HepG2 (cell line): ENCODE measurements around the gene C14orf132. TPM values are rescaled to one million over a fixed set of nuclear protein-coding genes. Genes with fewer than 3 reads are reported as not detected.
A peak's percentile ranks its signal among the peaks of the same experiment; 100 is the strongest.

Source experiments
- ATAC-seq: fragments of 200-7000 bp; cut with Tn5 transposase; 3 replicates; pipeline ENCODE4 v1.9.1; 2020; ENCODE audit warnings: mild to moderate bottlenecking, moderate library complexity
- BruUV-seq: library from RNA; stranded (reverse); fragments of 400-500 nt; replicated peaks from 2 replicates; lab custom pipeline; 2021; lab: Mats Ljungman, UMichigan
- CTCF ChIA-PET: fragments of 300-600 bp; formaldehyde crosslinking; extraction: SDS; loops from one replicate; lab custom pipeline; 2021; ENCODE audit warnings: low total read pairs, inconsistent platforms, low intra/inter-chr PET ratio; lab: Yijun Ruan, JAX
- POLR2A ChIA-PET: fragments of 350-600 bp; sonication (Branson Sonifier 250); formaldehyde crosslinking; loops from one replicate; lab custom pipeline; 2020; ENCODE audit warnings: antibody characterized with exemption, inconsistent platforms; lab: Yijun Ruan, JAX
- DNase-seq: peaks from one replicate; pipeline ENCODE4 v3.0.0-alpha.2; 2015; ENCODE audit warnings: low spot score
- FAIRE-seq: peaks from 3 replicates; lab custom pipeline; 2011; peaks lifted over from hg19 to GRCh38; lab: Jason Lieb, UNC
- H2AFZ ChIP-seq: one replicate; pipeline ENCODE4 v1.6.1; 2011; ENCODE audit warnings: low read length, inconsistent platforms
- H3K27ac ChIP-seq: fragments of 300-600 bp; 3 replicates; pipeline ENCODE4 v1.8.0; 2011; ENCODE audit warnings: mixed run types, mild to moderate bottlenecking, mixed read lengths, low read length, inconsistent platforms; ENCODE audit not compliant: insufficient read depth; ENCODE audit errors: extremely low read length
- H3K27me3 ChIP-seq, 2 experiments: fragments of 200-600 bp in 1 of 2; 2 replicates in 1 of 2; 3 replicates in 1 of 2; pipeline versions ENCODE4 v1.6.0 to v1.8.0; 2011; ENCODE audit warnings: low read length in 2 of 2, mild to moderate bottlenecking in 2 of 2, moderate library complexity in 2 of 2, inconsistent platforms in 1 of 2; ENCODE audit not compliant: insufficient read depth in 2 of 2, control insufficient read depth in 1 of 2
- H3K36me3 ChIP-seq, 2 experiments: fragments of 200-600 bp in 1 of 2; replicated peaks in 1 of 2; 2 replicates in 1 of 2; 3 replicates in 1 of 2; pipeline versions ENCODE4 v1.5.1 to v1.8.0; 2011; ENCODE audit warnings: low read length in 2 of 2, inconsistent platforms in 1 of 2; ENCODE audit not compliant: insufficient read depth in 2 of 2, control insufficient read depth in 1 of 2
- H3K4me1 ChIP-seq: 2 replicates; pipeline ENCODE4 v1.5.1; 2012; ENCODE audit warnings: low read length, inconsistent platforms; ENCODE audit not compliant: insufficient read depth
- H3K4me2 ChIP-seq: 2 replicates; pipeline ENCODE4 v1.6.0; 2011; ENCODE audit warnings: low read depth, low read length, inconsistent platforms
- H3K4me3 ChIP-seq, 3 experiments: fragments of 200-600 bp in 1 of 3; sonication (generic), shearing (Covaris generic) in 1 of 3; replicated peaks in 1 of 3; 2 replicates each; pipeline ENCODE4 v1.5.1; 2011 to 2016; ENCODE audit warnings: low read length in 3 of 3, inconsistent platforms in 2 of 3, low read depth in 2 of 3, mild to moderate bottlenecking in 2 of 3, control low read depth in 1 of 3, mixed read lengths in 1 of 3; ENCODE audit not compliant: insufficient read depth in 1 of 3
- H3K79me2 ChIP-seq: one replicate; pipeline ENCODE4 v1.6.1; 2011; ENCODE audit warnings: low read length, inconsistent platforms; ENCODE audit not compliant: insufficient read depth
- H3K9ac ChIP-seq: 2 replicates; pipeline ENCODE4 v1.6.0; 2011; ENCODE audit warnings: mild to moderate bottlenecking, low read depth, low read length, inconsistent platforms; ENCODE audit not compliant: insufficient read depth
- H3K9me3 ChIP-seq: 2 replicates; pipeline ENCODE4 v1.5.1; 2012; ENCODE audit warnings: mild to moderate bottlenecking, low read length
- H4K20me1 ChIP-seq: 2 replicates; pipeline ENCODE4 v1.6.0; 2011; ENCODE audit warnings: inconsistent platforms, mild to moderate bottlenecking, low read length, moderate library complexity; ENCODE audit not compliant: insufficient read depth
- CENPT ChIP-seq: sonication (generic); formaldehyde crosslinking; IDR thresholded peaks from 2 replicates; pipeline ENCODE4 v1.8.0; 2022; ENCODE audit warnings: low read depth, mild to moderate bottlenecking, moderate library complexity, missing genetic modification reagents
- KLF16 ChIP-seq, 2 experiments: sonication (generic) in 1 of 2; formaldehyde crosslinking in 1 of 2; IDR thresholded peaks; 2 replicates each; pipeline versions ENCODE4 v1.6.1 to v1.8.0; 2016 to 2023; ENCODE audit warnings: missing genetic modification reagents in 2 of 2, missing compliant biosample characterization in 1 of 2
- STAG1 ChIP-seq: sonication (generic); formaldehyde crosslinking; IDR thresholded peaks from 2 replicates; pipeline ENCODE4 v1.4.0; 2020; ENCODE audit warnings: missing genetic modification reagents
- TOE1 ChIP-seq: sonication (generic); formaldehyde crosslinking; IDR thresholded peaks from 2 replicates; pipeline ENCODE4 v1.4.0; 2020; ENCODE audit warnings: mild to moderate bottlenecking, missing genetic modification reagents
- ZKSCAN5 ChIP-seq: sonication (generic); formaldehyde crosslinking; IDR thresholded peaks from 2 replicates; pipeline ENCODE4 v1.5.1; 2020; ENCODE audit warnings: mild to moderate bottlenecking, missing genetic modification reagents
- ZMYM4 ChIP-seq: sonication (generic); formaldehyde crosslinking; IDR thresholded peaks from 2 replicates; pipeline ENCODE4 v1.8.1; 2023; ENCODE audit warnings: mild to moderate bottlenecking, missing genetic modification reagents
- WGBS: methylation state at CpG from one replicate; pipeline ENCODE4 v1.1.6; 2017; ENCODE audit warnings: low lambda C conversion rate; 5-methylcytosine and 5-hydroxymethylcytosine counted together
- in situ Hi-C: cut with HindIII; loops from 2 replicates; pipeline ENCODE4 v1.10.0; 2017; ENCODE audit warnings: low pct_unique_long_range_greater_than_20kb; ENCODE audit not compliant: extremely low pct_ligation_motif_present
- intact Hi-C: fragments of 100-400 bp; cut with micrococcal nuclease; formaldehyde crosslinking; loops from one replicate; pipeline ENCODE4 v1.10.0; 2022; ENCODE audit not compliant: unreplicated experiment
- polyA plus RNA-seq, 8 experiments: library from polyadenylated mRNA; depleted of rRNA in 3 of 8; stranded (reverse) in 7 of 8; unstranded in 1 of 8; fragments of >200 nt; fragmentation: Illumina TruSeq in 4 of 8; extraction: Trizol in 4 of 8; gene quantifications; 2 replicates each; pipeline versions ENCODE4 v1.2.1 to v1.2.3, GENCODE V29; 2011 to 2016; ENCODE audit warnings: low read depth in 4 of 8, missing spikeins in 1 of 8, mixed read lengths in 1 of 8; ENCODE audit not compliant: insufficient read depth in 1 of 8
- total RNA-seq, 5 experiments: library from RNA; depleted of rRNA; stranded (reverse); fragments of >200 nt; fragmentation: Illumina TruSeq; extraction: Trizol; gene quantifications; 2 replicates each; pipeline ENCODE4 v1.2.3, GENCODE V29; 2016; ENCODE audit warnings: low read depth in 1 of 5
- TF ChIP-seq, protein P1 (sequence below): sonication (generic); formaldehyde crosslinking; IDR thresholded peaks from 2 replicates; pipeline ENCODE4 v1.5.0; 2020; ENCODE audit warnings: mild to moderate bottlenecking, missing genetic modification reagents, moderate library complexity
- TF ChIP-seq, protein P2 (sequence below): IDR thresholded peaks from 2 replicates; pipeline ENCODE4 v1.6.1; 2018; ENCODE audit warnings: missing genetic modification reagents

C14orf132 gene
- total and polyA plus RNA-seq, 2 of the 13 experiments (the other 11 are each of a cell fraction or from before 2014, with no cell fraction given): 0.13 to 0.15 TPM

DNA sequence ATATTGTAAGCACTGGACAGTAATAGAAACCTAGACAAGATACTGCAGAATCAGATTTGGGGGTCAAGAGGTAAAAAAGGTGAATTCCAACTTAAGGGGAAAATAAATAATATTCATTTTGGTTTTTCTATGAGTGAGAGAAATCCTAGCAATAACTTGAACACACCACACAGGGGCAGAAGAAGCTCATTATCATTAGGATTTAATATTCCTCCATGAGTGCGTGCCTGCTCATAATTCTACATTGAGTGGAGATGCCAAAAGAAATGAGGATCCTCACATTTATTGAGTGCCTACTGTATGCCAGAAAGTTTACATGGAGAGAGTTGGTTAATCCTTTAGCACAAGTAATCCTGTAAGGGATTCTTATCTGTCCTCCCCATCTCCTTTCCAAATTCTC is 40.5 kb upstream of the C14orf132 start:
- no peaks in the 10 kb centered on the region for H3K9me3 ChIP-seq
- no peaks in the 10 kb centered on the region for H4K20me1 ChIP-seq
- TF ChIP-seq, protein P1, sequence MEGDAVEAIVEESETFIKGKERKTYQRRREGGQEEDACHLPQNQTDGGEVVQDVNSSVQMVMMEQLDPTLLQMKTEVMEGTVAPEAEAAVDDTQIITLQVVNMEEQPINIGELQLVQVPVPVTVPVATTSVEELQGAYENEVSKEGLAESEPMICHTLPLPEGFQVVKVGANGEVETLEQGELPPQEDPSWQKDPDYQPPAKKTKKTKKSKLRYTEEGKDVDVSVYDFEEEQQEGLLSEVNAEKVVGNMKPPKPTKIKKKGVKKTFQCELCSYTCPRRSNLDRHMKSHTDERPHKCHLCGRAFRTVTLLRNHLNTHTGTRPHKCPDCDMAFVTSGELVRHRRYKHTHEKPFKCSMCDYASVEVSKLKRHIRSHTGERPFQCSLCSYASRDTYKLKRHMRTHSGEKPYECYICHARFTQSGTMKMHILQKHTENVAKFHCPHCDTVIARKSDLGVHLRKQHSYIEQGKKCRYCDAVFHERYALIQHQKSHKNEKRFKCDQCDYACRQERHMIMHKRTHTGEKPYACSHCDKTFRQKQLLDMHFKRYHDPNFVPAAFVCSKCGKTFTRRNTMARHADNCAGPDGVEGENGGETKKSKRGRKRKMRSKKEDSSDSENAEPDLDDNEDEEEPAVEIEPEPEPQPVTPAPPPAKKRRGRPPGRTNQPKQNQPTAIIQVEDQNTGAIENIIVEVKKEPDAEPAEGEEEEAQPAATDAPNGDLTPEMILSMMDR (CRISPR knock-in tag): peak; percentile 26
- TF ChIP-seq KLF16 (CRISPR knock-in tag; IDR thresholded peaks at IDR 0.05) (no peak), STAG1 (CRISPR knock-in tag) (peak; percentile 25; the same call in 1 of the 2 replicates)
- no peak for ATAC-seq
- no TSS peak for BruUV-seq
- CTCF ChIA-PET: no interaction called here
- no peak for FAIRE-seq
- no peaks in the 10 kb centered on the region for H3K4me1 ChIP-seq
- intact Hi-C loops (loop anchor here (10.0 kb wide), 1 partner anchor 224 kb away; no protein-coding TSS in a partner anchor), in situ Hi-C loops (loop anchor here (10.0 kb wide), 1 partner anchor 434 kb away; no protein-coding TSS in a partner anchor)
- H3K9ac ChIP-seq: no peak overlapping the region
- no peaks in the 10 kb centered on the region for H3K36me3 ChIP-seq
- peaks cover 0 to 1% of the 10 kb centered on the region in 2 experiments; a peak in 1 of 5 replicates for H3K27me3 ChIP-seq
- POLR2A ChIA-PET: no interaction called here
- H3K79me2 ChIP-seq: no peaks in the 10 kb centered on the region
- no peak overlapping the region for H2AFZ ChIP-seq
- H3K27ac ChIP-seq: no peak overlapping the region
- no peak for DNase-seq
- 0% methylated on average over 1 of the region's 1 CpG for WGBS
- no peak overlapping the region for H3K4me3 ChIP-seq
- H3K4me2 ChIP-seq: no peak overlapping the region

DNA sequence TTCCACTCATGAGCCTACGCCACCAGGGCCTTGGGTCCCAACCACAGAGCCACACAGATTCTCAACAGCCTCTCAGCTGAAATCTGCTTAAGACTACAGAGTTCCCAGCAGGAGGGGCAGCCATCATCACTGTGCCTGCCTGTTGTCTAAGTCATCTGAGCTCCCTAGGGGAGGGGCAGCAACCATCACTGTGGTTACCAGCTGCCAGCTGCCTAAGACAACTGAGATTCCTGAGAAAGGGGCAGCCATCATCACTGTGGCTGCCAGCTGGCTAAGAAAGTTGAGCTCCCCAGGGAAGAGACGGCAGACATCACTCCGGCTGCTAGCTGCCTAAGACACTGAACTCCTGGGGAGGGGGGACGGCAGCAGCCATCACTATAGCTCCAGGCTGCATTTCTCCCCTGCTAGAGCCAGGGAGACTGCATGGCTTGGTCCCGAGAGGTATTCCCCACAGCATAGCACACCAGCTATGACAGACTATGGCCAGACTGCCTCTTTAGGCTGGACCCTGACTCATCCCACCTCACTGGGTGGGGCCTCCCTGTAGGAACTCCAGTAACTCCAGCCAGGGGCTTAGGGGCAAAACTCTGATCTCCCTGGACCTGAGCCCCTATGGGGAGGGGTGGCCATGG is 37.2 kb upstream of the C14orf132 start:
- ATAC-seq (no peak), FAIRE-seq (no peak), DNase-seq (no peak)
- BruUV-seq: no TSS peak
- ChIA-PET POLR2A (no interaction called here), CTCF (no interaction called here)
- Histone ChIP-seq H3K27me3 (peaks cover 0 to 1% of the 10 kb centered on the region in 2 experiments; a peak in 1 of 5 replicates), H4K20me1 (no peaks in the 10 kb centered on the region), H3K27ac (no peak overlapping the region), H3K9me3 (no peaks in the 10 kb centered on the region), H3K79me2 (no peaks in the 10 kb centered on the region), H3K4me1 (no peaks in the 10 kb centered on the region), H3K36me3 (no peaks in the 10 kb centered on the region), H2AFZ (no peak overlapping the region), H3K4me3 (no peak overlapping the region), H3K9ac (no peak overlapping the region), H3K4me2 (no peak overlapping the region)
- in situ Hi-C loops: no loop called here
- intact Hi-C loops: no loop called here
- 0% methylated on average over 1 of the region's 5 CpGs for WGBS
- TF ChIP-seq ZKSCAN5 (CRISPR knock-in tag): no peak
- no peak for TF ChIP-seq CENPT (CRISPR knock-in tag)
- no peak for TF ChIP-seq ZMYM4 (CRISPR knock-in tag)
- no peak for TF ChIP-seq TOE1 (CRISPR knock-in tag)
- TF ChIP-seq, protein P2, sequence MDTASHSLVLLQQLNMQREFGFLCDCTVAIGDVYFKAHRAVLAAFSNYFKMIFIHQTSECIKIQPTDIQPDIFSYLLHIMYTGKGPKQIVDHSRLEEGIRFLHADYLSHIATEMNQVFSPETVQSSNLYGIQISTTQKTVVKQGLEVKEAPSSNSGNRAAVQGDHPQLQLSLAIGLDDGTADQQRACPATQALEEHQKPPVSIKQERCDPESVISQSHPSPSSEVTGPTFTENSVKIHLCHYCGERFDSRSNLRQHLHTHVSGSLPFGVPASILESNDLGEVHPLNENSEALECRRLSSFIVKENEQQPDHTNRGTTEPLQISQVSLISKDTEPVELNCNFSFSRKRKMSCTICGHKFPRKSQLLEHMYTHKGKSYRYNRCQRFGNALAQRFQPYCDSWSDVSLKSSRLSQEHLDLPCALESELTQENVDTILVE (CRISPR knock-in tag): no peak
